ENCODE measurements around the gene GRM4.

GRCh38 chr6:34120953-34121675 is 24.8 kb downstream of the GRM4 start:
- TF ChIP-seq, protein P1, sequence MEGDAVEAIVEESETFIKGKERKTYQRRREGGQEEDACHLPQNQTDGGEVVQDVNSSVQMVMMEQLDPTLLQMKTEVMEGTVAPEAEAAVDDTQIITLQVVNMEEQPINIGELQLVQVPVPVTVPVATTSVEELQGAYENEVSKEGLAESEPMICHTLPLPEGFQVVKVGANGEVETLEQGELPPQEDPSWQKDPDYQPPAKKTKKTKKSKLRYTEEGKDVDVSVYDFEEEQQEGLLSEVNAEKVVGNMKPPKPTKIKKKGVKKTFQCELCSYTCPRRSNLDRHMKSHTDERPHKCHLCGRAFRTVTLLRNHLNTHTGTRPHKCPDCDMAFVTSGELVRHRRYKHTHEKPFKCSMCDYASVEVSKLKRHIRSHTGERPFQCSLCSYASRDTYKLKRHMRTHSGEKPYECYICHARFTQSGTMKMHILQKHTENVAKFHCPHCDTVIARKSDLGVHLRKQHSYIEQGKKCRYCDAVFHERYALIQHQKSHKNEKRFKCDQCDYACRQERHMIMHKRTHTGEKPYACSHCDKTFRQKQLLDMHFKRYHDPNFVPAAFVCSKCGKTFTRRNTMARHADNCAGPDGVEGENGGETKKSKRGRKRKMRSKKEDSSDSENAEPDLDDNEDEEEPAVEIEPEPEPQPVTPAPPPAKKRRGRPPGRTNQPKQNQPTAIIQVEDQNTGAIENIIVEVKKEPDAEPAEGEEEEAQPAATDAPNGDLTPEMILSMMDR (IDR thresholded peaks at IDR 0.05): no peak
- TF ChIP-seq POLR2A (IDR thresholded peaks at IDR 0.05): no peak
